ENCODE results near the gene ACSL3.
"Not testable (repeated sequence)": the region's sequence is repeated elsewhere in the genome, so short reads cannot be mapped to it uniquely, and the experiment has no call there.

ACSL3 gene

GRCh38 chr2:222840060-222840802, 20.6 kb upstream of the ACSL3 start:
- Histone ChIP-seq H3K36me3 (ENCODE audit: insufficient read depth, low read length) (no peaks in the 10 kb centered on the region), H3K4me1 (ENCODE audit: insufficient read depth, low read length) (peaks cover 4% of the 10 kb centered on the region), H3K9me3 (ENCODE audit: control insufficient read depth, insufficient read depth, low read length) (no peaks in the 10 kb centered on the region), H3K9ac (ENCODE audit: low read depth, low read length) (no peak overlapping the region)

- no peak overlapping the region for H3K9ac ChIP-seq (ENCODE audit: low read depth, low read length)
- H3K36me3 ChIP-seq (ENCODE audit: insufficient read depth, low read length) = no peaks in the 10 kb centered on the region
- no peaks in the 10 kb centered on the region for H3K9me3 ChIP-seq (ENCODE audit: control insufficient read depth, insufficient read depth, low read length)
- peaks cover 4% of the 10 kb centered on the region for H3K4me1 ChIP-seq (ENCODE audit: insufficient read depth, low read length)
Measured at GRCh38 chr2:222842491-222843174, 18.2 kb upstream of the ACSL3 start.

GRCh38 chr2:222844323-222844722, 16.5 kb upstream of the ACSL3 start:
- H3K36me3 ChIP-seq (ENCODE audit: insufficient read depth, low read length) = no peaks in the 10 kb centered on the region
- H3K9ac ChIP-seq (ENCODE audit: low read depth, low read length) = 0 out of 2 replicates have a peak overlapping the region, but pooled peaks have one; percentile 29
- H3K4me1 ChIP-seq (ENCODE audit: insufficient read depth, low read length) = peaks cover 4% of the 10 kb centered on the region
- no peaks in the 10 kb centered on the region for H3K9me3 ChIP-seq (ENCODE audit: control insufficient read depth, insufficient read depth, low read length)

- H3K4me1 ChIP-seq (ENCODE audit: insufficient read depth, low read length); H3K36me3 ChIP-seq (ENCODE audit: insufficient read depth, low read length); H3K9me3 ChIP-seq (ENCODE audit: control insufficient read depth, insufficient read depth, low read length); H3K9ac ChIP-seq (ENCODE audit: low read depth, low read length): not testable (repeated sequence)
Measured at GRCh38 chr2:222845314-222845713, 15.5 kb upstream of the ACSL3 start.

- Histone ChIP-seq H3K36me3 (ENCODE audit: insufficient read depth, low read length) (no peaks in the 10 kb centered on the region), H3K9ac (ENCODE audit: low read depth, low read length) (no peak overlapping the region), H3K4me1 (ENCODE audit: insufficient read depth, low read length) (peaks cover 4% of the 10 kb centered on the region), H3K9me3 (ENCODE audit: control insufficient read depth, insufficient read depth, low read length) (no peaks in the 10 kb centered on the region)
Measured at GRCh38 chr2:222846003-222846402, 14.8 kb upstream of the ACSL3 start.

GRCh38 chr2:222848031-222848430, 12.8 kb upstream of the ACSL3 start:
- not testable (repeated sequence) for H3K9me3 ChIP-seq (ENCODE audit: control insufficient read depth, insufficient read depth, low read length); H3K4me1 ChIP-seq (ENCODE audit: insufficient read depth, low read length); H3K36me3 ChIP-seq (ENCODE audit: insufficient read depth, low read length); H3K9ac ChIP-seq (ENCODE audit: low read depth, low read length)

GRCh38 chr2:222848862-222849261, 12.0 kb upstream of the ACSL3 start:
- peaks cover 4% of the 10 kb centered on the region for H3K4me1 ChIP-seq (ENCODE audit: insufficient read depth, low read length)
- no peak overlapping the region for H3K9ac ChIP-seq (ENCODE audit: low read depth, low read length)
- H3K36me3 ChIP-seq (ENCODE audit: insufficient read depth, low read length) = no peaks in the 10 kb centered on the region
- no peaks in the 10 kb centered on the region for H3K9me3 ChIP-seq (ENCODE audit: control insufficient read depth, insufficient read depth, low read length)

GRCh38 chr2:222851956-222852617, 8.7 kb upstream of the ACSL3 start:
- Histone ChIP-seq H3K9ac (ENCODE audit: low read depth, low read length) (no peak overlapping the region), H3K9me3 (ENCODE audit: control insufficient read depth, insufficient read depth, low read length) (no peaks in the 10 kb centered on the region), H3K36me3 (ENCODE audit: insufficient read depth, low read length) (no peaks in the 10 kb centered on the region), H3K4me1 (ENCODE audit: insufficient read depth, low read length) (no peaks in the 10 kb centered on the region)

GRCh38 chr2:222854773-222855700, 5.8 kb upstream of the ACSL3 start:
- Histone ChIP-seq H3K4me1 (ENCODE audit: insufficient read depth, low read length) (no peaks in the 10 kb centered on the region), H3K36me3 (ENCODE audit: insufficient read depth, low read length) (no peaks in the 10 kb centered on the region), H3K9me3 (ENCODE audit: control insufficient read depth, insufficient read depth, low read length) (no peaks in the 10 kb centered on the region), H3K9ac (ENCODE audit: low read depth, low read length) (no peak overlapping the region)

- H3K9me3 ChIP-seq (ENCODE audit: control insufficient read depth, insufficient read depth, low read length) = no peaks in the 10 kb centered on the region
- peaks cover 27% of the 10 kb centered on the region for H3K4me1 ChIP-seq (ENCODE audit: insufficient read depth, low read length)
- H3K9ac ChIP-seq (ENCODE audit: low read depth, low read length) = peak overlapping the region; percentile 38; the same call in 1 of the 2 replicates
- no peaks in the 10 kb centered on the region for H3K36me3 ChIP-seq (ENCODE audit: insufficient read depth, low read length)
Measured at GRCh38 chr2:222859786-222860612, 837 bp upstream of the ACSL3 start.

- Histone ChIP-seq H3K9ac (ENCODE audit: low read depth, low read length) (peak overlapping the region; percentile 93), H3K4me1 (ENCODE audit: insufficient read depth, low read length) (peaks cover 36% of the 10 kb centered on the region), H3K9me3 (ENCODE audit: control insufficient read depth, insufficient read depth, low read length) (no peaks in the 10 kb centered on the region), H3K36me3 (ENCODE audit: insufficient read depth, low read length) (no peaks in the 10 kb centered on the region)
Measured at GRCh38 chr2:222861411-222862105, 722 bp downstream of the ACSL3 start.

GRCh38 chr2:222862106-222862908, 1.5 kb downstream of the ACSL3 start:
- H3K9ac ChIP-seq (ENCODE audit: low read depth, low read length) = peak overlapping the region; percentile 93
- no peaks in the 10 kb centered on the region for H3K36me3 ChIP-seq (ENCODE audit: insufficient read depth, low read length)
- H3K4me1 ChIP-seq (ENCODE audit: insufficient read depth, low read length) = peaks cover 36% of the 10 kb centered on the region
- H3K9me3 ChIP-seq (ENCODE audit: control insufficient read depth, insufficient read depth, low read length) = no peaks in the 10 kb centered on the region

Data from ES-I3 (cell line).